GM18520 (cell line): ENCODE measurements around the gene NDUFB7.
A peak's percentile ranks its signal among the peaks of the same experiment; 100 is the strongest.

ENCODE experiments used
- ATAC-seq: cut with Tn5 transposase; IDR thresholded peaks from one replicate; pipeline ENCODE4 v1.9.1; 2021; ENCODE audit not compliant: unreplicated experiment

The NDUFB7 gene

GRCh38 chr19:14525729-14526128 lies 46.1 kb downstream of the NDUFB7 start:
- ATAC-seq, result no peak

GRCh38 chr19:14520543-14520942 lies 51.3 kb downstream of the NDUFB7 start:
- ATAC-seq, result no peak

- no peak for ATAC-seq
Measured at GRCh38 chr19:14519860-14520407, 51.9 kb downstream of the NDUFB7 start.

- no peak for ATAC-seq
Measured at GRCh38 chr19:14519245-14519859, 52.5 kb downstream of the NDUFB7 start.

GRCh38 chr19:14517840-14518505 lies 53.9 kb downstream of the NDUFB7 start, which contains the start of gene DNAJB1:
Gene DNAJB1, minus strand, starts transcription at chr19:14518397. Its CDS starts 48 bp downstream, at chr19:14518349.
- ATAC-seq, result peak; percentile 45

- ATAC-seq, result no peak
Measured at GRCh38 chr19:14517446-14517839, 54.4 kb downstream of the NDUFB7 start.

GRCh38 chr19:14516746-14517438 lies 55.0 kb downstream of the NDUFB7 start:
- no peak for ATAC-seq
